Activated naive CD4-positive, alpha-beta T cell treated with anti-CD3 and anti-CD28 coated beads for 36 hours (primary cell): ENCODE results near the gene ATP2C2. TPM values are rescaled to one million over a fixed set of nuclear protein-coding genes. Genes with fewer than 3 reads are reported as not detected.
"Not testable (repeated sequence)": the region's sequence is repeated elsewhere in the genome, so short reads cannot be mapped to it uniquely, and the experiment has no call there.

Experiments
- CTCF ChIA-PET: fragments of 350-600 bp; sonication (Branson Sonifier 250); formaldehyde crosslinking; loops from one replicate; lab custom pipeline; 2021; ENCODE audit warnings: antibody characterized with exemption; lab: Charles Lee
- DNase-seq: peaks from one replicate; pipeline ENCODE4 v3.0.0-alpha.2; 2020
- H3K27ac Mint-ChIP-seq: one replicate; pipeline ENCODE4 v1.8.0; 2021; ENCODE audit warnings: mild to moderate bottlenecking, mixed read lengths
- H3K27me3 Mint-ChIP-seq: one replicate; pipeline ENCODE4 v1.8.0; 2021; ENCODE audit warnings: low read depth, mixed read lengths
- H3K36me3 Mint-ChIP-seq: one replicate; pipeline ENCODE4 v1.8.0; 2021; ENCODE audit warnings: low read depth, mixed read lengths
- H3K4me1 Mint-ChIP-seq: one replicate; pipeline ENCODE4 v1.8.0; 2021; ENCODE audit warnings: low read depth, mixed read lengths
- H3K4me3 Mint-ChIP-seq: one replicate; pipeline ENCODE4 v1.8.0; 2021; ENCODE audit warnings: mild to moderate bottlenecking, moderate library complexity, mixed read lengths
- H3K9me3 Mint-ChIP-seq: one replicate; pipeline ENCODE4 v1.8.0; 2021; ENCODE audit warnings: mixed read lengths
- intact Hi-C: fragments of 100-400 bp; cut with micrococcal nuclease; formaldehyde crosslinking; loops from one replicate; pipeline ENCODE4 v1.15.1; 2023
- total RNA-seq, 2 experiments: library from RNA; stranded (reverse); gene quantifications; one replicate each; pipeline ENCODE4 v1.2.3, GENCODE V29; 2021

Gene ATP2C2
- total RNA-seq, 2 experiments from 2014 or later: not detected

- Mint-ChIP-seq H3K27me3 (peaks cover 12% of the 10 kb centered on the region), H3K4me1 (no peaks in the 10 kb centered on the region), H3K36me3 (no peaks in the 10 kb centered on the region), H3K27ac (no peak overlapping the region), H3K4me3 (no peak overlapping the region), H3K9me3 (peaks cover 3% of the 10 kb centered on the region)
- DNase-seq: no peak
- CTCF ChIA-PET: no interaction called here
- intact Hi-C loops: no loop called here
Observed at GRCh38 chr16:84446596-84447392, 78.5 kb downstream of the ATP2C2 start.

GRCh38 chr16:84448444-84448843 is 80.1 kb downstream of the ATP2C2 start:
- Mint-ChIP-seq H3K27ac (no peak overlapping the region), H3K4me1 (no peaks in the 10 kb centered on the region), H3K9me3 (peaks cover 3% of the 10 kb centered on the region), H3K27me3 (peaks cover 8% of the 10 kb centered on the region), H3K4me3 (no peak overlapping the region), H3K36me3 (no peaks in the 10 kb centered on the region)
- CTCF ChIA-PET: no interaction called here
- intact Hi-C loops: no loop called here
- no peak for DNase-seq

- intact Hi-C loops: no loop called here
- no peaks in the 10 kb centered on the region for H3K4me1 Mint-ChIP-seq
- peaks cover 3% of the 10 kb centered on the region for H3K9me3 Mint-ChIP-seq
- no peak for DNase-seq
- H3K27me3 Mint-ChIP-seq: peaks cover 4% of the 10 kb centered on the region
- H3K4me3 Mint-ChIP-seq: no peak overlapping the region
- no peak overlapping the region for H3K27ac Mint-ChIP-seq
- CTCF ChIA-PET: no interaction called here
- H3K36me3 Mint-ChIP-seq: no peaks in the 10 kb centered on the region
Observed at GRCh38 chr16:84449156-84450140, 81.1 kb downstream of the ATP2C2 start.

- no peaks in the 10 kb centered on the region for H3K4me1 Mint-ChIP-seq
- H3K4me3 Mint-ChIP-seq: no peak overlapping the region
- CTCF ChIA-PET: no interaction called here
- intact Hi-C loops: no loop called here
- H3K36me3 Mint-ChIP-seq: no peaks in the 10 kb centered on the region
- DNase-seq: no peak
- H3K27ac Mint-ChIP-seq: no peak overlapping the region
- H3K27me3 Mint-ChIP-seq: peaks cover 3% of the 10 kb centered on the region
- H3K9me3 Mint-ChIP-seq: peaks cover 3% of the 10 kb centered on the region
Observed at GRCh38 chr16:84450176-84450865, 82.0 kb downstream of the ATP2C2 start.

GRCh38 chr16:84451010-84451676 is 82.8 kb downstream of the ATP2C2 start:
- H3K27ac Mint-ChIP-seq, H3K27me3 Mint-ChIP-seq, DNase-seq, H3K4me3 Mint-ChIP-seq, H3K9me3 Mint-ChIP-seq, H3K4me1 Mint-ChIP-seq, H3K36me3 Mint-ChIP-seq, intact Hi-C loops, CTCF ChIA-PET: not testable (repeated sequence)

GRCh38 chr16:84451781-84452180 is 83.4 kb downstream of the ATP2C2 start:
- Mint-ChIP-seq H3K9me3 (peaks cover 3% of the 10 kb centered on the region), H3K4me1 (no peaks in the 10 kb centered on the region), H3K27ac (no peak overlapping the region), H3K36me3 (no peaks in the 10 kb centered on the region), H3K4me3 (no peak overlapping the region), H3K27me3 (no peaks in the 10 kb centered on the region)
- intact Hi-C loops: no loop called here
- CTCF ChIA-PET: no interaction called here
- DNase-seq: no peak

GRCh38 chr16:84453061-84453752 is 84.9 kb downstream of the ATP2C2 start:
- H3K36me3 Mint-ChIP-seq: no peaks in the 10 kb centered on the region
- H3K27me3 Mint-ChIP-seq: no peaks in the 10 kb centered on the region
- peaks cover 3% of the 10 kb centered on the region for H3K9me3 Mint-ChIP-seq
- CTCF ChIA-PET: no interaction called here
- no peaks in the 10 kb centered on the region for H3K4me1 Mint-ChIP-seq
- H3K27ac Mint-ChIP-seq: no peak overlapping the region
- H3K4me3 Mint-ChIP-seq: no peak overlapping the region
- intact Hi-C loops: no loop called here
- no peak for DNase-seq

GRCh38 chr16:84454611-84455010 is 86.3 kb downstream of the ATP2C2 start:
- CTCF ChIA-PET: no interaction called here
- Mint-ChIP-seq H3K4me3 (no peak overlapping the region), H3K4me1 (no peaks in the 10 kb centered on the region)

GRCh38 chr16:84455031-84455430 is 86.7 kb downstream of the ATP2C2 start:
- Mint-ChIP-seq H3K36me3 (no peaks in the 10 kb centered on the region), H3K4me1 (no peaks in the 10 kb centered on the region), H3K9me3 (peaks cover 3% of the 10 kb centered on the region), H3K27ac (no peak overlapping the region), H3K4me3 (no peak overlapping the region), H3K27me3 (no peaks in the 10 kb centered on the region)
- CTCF ChIA-PET: no interaction called here
- intact Hi-C loops: no loop called here
- DNase-seq: no peak

More at GRCh38 chr16:84454611-84455010, 86.3 kb downstream of the ATP2C2 start:
- no peak overlapping the region for H3K27ac Mint-ChIP-seq
- peaks cover 3% of the 10 kb centered on the region for H3K9me3 Mint-ChIP-seq
- no peak for DNase-seq
- no peaks in the 10 kb centered on the region for H3K36me3 Mint-ChIP-seq
- no peaks in the 10 kb centered on the region for H3K27me3 Mint-ChIP-seq
- intact Hi-C loops: no loop called here

- DNase-seq: no peak
- Mint-ChIP-seq H3K27ac (no peak overlapping the region), H3K4me3 (no peak overlapping the region), H3K36me3 (no peaks in the 10 kb centered on the region), H3K27me3 (no peaks in the 10 kb centered on the region), H3K4me1 (no peaks in the 10 kb centered on the region), H3K9me3 (no peaks in the 10 kb centered on the region)
- CTCF ChIA-PET: interaction anchor here (0.7 kb wide), 1 partner anchor 264 kb away, joined by 3 read pairs; no protein-coding TSS in a partner anchor
- intact Hi-C loops: no loop called here
Observed at GRCh38 chr16:84458606-84459532, 90.5 kb downstream of the ATP2C2 start.

GRCh38 chr16:84459533-84459894 is 91.2 kb downstream of the ATP2C2 start:
- no peaks in the 10 kb centered on the region for H3K4me1 Mint-ChIP-seq
- H3K4me3 Mint-ChIP-seq: no peak overlapping the region
- CTCF ChIA-PET: interaction anchor here (0.7 to 0.8 kb wide), 2 partner anchors 18 to 264 kb away, joined by 3 read pairs; no protein-coding TSS in a partner anchor
- intact Hi-C loops: no loop called here
- no peaks in the 10 kb centered on the region for H3K27me3 Mint-ChIP-seq
- H3K36me3 Mint-ChIP-seq: no peaks in the 10 kb centered on the region
- DNase-seq: no peak
- H3K27ac Mint-ChIP-seq: no peak overlapping the region
- no peaks in the 10 kb centered on the region for H3K9me3 Mint-ChIP-seq
